ENCODE results near the gene ZBTB44.

The ZBTB44 gene

GRCh38 chr11:130214861-130215530 is 99.7 kb downstream of the ZBTB44 start:
- DNase-seq (ENCODE audit: low spot score) = no peak

GRCh38 chr11:130213979-130214281 is 100.8 kb downstream of the ZBTB44 start:
- no peak for DNase-seq (ENCODE audit: low spot score)

- DNase-seq (ENCODE audit: low spot score) = peak; percentile 77
These were observed 101.4 kb downstream of the ZBTB44 start for GRCh38 chr11:130213143-130213978.

- DNase-seq (ENCODE audit: low spot score) = no peak
These were observed 102.2 kb downstream of the ZBTB44 start for GRCh38 chr11:130212431-130212961.

GRCh38 chr11:130211781-130212401 is 102.8 kb downstream of the ZBTB44 start:
- no peak for DNase-seq (ENCODE audit: low spot score)

- no peak for DNase-seq (ENCODE audit: low spot score)
These were observed 103.6 kb downstream of the ZBTB44 start for GRCh38 chr11:130211144-130211543.

GRCh38 chr11:130209954-130210854 is 104.5 kb downstream of the ZBTB44 start:
- no peak for DNase-seq (ENCODE audit: low spot score)

GRCh38 chr11:130209128-130209932 is 105.4 kb downstream of the ZBTB44 start:
- DNase-seq (ENCODE audit: low spot score) = no peak

GRCh38 chr11:130208241-130209127 is 106.2 kb downstream of the ZBTB44 start:
- DNase-seq (ENCODE audit: low spot score) = no peak

- DNase-seq (ENCODE audit: low spot score) = no peak
These were observed 108.6 kb downstream of the ZBTB44 start for GRCh38 chr11:130206141-130206540.

- no peak for DNase-seq (ENCODE audit: low spot score)
These were observed 110.0 kb downstream of the ZBTB44 start for GRCh38 chr11:130204703-130205095.

- DNase-seq (ENCODE audit: low spot score) = no peak
These were observed 110.7 kb downstream of the ZBTB44 start for GRCh38 chr11:130203766-130204702.

- DNase-seq (ENCODE audit: low spot score) = no peak
These were observed 111.7 kb downstream of the ZBTB44 start for GRCh38 chr11:130202818-130203689.

GRCh38 chr11:130202009-130202817 is 112.5 kb downstream of the ZBTB44 start:
- no peak for DNase-seq (ENCODE audit: low spot score)

GRCh38 chr11:130201026-130201425 is 113.7 kb downstream of the ZBTB44 start:
- no peak for DNase-seq (ENCODE audit: low spot score)

- no peak for DNase-seq (ENCODE audit: low spot score)
These were observed 114.9 kb downstream of the ZBTB44 start for GRCh38 chr11:130199792-130200191.

- DNase-seq (ENCODE audit: low spot score) = no peak
These were observed 115.8 kb downstream of the ZBTB44 start for GRCh38 chr11:130198964-130199363.
